ENCODE data around the gene ANKRD63.

DNA sequence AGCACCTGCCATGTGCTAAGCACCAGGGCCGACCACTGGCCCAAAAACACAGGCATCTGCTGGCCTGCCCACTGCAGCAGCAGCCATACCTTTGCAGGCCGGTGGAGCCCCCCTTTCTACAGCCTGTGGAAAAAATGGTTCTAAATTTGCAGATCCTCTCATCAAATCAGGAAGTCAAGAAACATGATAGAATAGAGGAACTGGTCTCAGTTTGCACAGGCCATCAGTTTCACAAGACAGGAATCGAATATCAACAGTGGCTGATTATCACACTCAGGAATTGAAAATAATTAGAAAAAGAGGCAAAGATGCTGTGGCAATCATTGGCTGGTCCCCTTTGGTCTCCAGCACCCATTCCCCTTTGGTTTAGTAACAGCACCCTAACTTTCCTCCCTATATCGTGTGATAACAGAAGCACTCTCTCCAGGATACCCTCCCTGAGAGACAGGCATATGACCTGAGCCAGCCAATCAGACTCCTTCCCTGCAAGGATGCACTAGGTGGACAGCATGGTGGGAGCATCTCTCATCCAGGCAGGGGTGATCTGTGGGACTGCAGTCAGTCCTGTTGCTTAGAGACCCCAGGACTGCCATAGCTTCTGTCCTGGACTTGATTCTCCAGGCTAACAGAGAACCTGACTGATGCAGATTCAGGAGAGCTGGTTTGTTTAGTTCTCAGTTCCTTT, 47.5 kb downstream of the ANKRD63 start:
- no peak for TF ChIP-seq EZH2 (IDR thresholded peaks at IDR 0.05; ENCODE audit: borderline replicate concordance, low read length)
- TF ChIP-seq, protein P1, sequence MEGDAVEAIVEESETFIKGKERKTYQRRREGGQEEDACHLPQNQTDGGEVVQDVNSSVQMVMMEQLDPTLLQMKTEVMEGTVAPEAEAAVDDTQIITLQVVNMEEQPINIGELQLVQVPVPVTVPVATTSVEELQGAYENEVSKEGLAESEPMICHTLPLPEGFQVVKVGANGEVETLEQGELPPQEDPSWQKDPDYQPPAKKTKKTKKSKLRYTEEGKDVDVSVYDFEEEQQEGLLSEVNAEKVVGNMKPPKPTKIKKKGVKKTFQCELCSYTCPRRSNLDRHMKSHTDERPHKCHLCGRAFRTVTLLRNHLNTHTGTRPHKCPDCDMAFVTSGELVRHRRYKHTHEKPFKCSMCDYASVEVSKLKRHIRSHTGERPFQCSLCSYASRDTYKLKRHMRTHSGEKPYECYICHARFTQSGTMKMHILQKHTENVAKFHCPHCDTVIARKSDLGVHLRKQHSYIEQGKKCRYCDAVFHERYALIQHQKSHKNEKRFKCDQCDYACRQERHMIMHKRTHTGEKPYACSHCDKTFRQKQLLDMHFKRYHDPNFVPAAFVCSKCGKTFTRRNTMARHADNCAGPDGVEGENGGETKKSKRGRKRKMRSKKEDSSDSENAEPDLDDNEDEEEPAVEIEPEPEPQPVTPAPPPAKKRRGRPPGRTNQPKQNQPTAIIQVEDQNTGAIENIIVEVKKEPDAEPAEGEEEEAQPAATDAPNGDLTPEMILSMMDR (conservative IDR thresholded peaks at IDR 0.05 in 1 of 2, IDR thresholded peaks at IDR 0.05 in 1 of 2; ENCODE audit: extremely low read depth in 1 of 2, insufficient read depth in 1 of 2, low read depth in 1 of 2, low read length in 2 of 2) = no peak
